ENCODE measurements around the gene GLI3.

- TF ChIP-seq ZNF384 (IDR thresholded peaks at IDR 0.05): no peak
- TF ChIP-seq BHLHE40 (IDR thresholded peaks at IDR 0.05; ENCODE audit: borderline replicate concordance): no peak
- no peak for TF ChIP-seq FOXA1 (IDR thresholded peaks at IDR 0.05)
- no peak for TF ChIP-seq FOXK2 (IDR thresholded peaks at IDR 0.05)
- no peak for TF ChIP-seq NFRKB (IDR thresholded peaks at IDR 0.05)
- TF ChIP-seq FOXM1 (IDR thresholded peaks at IDR 0.05; ENCODE audit: borderline replicate concordance): no peak
- no peak for TF ChIP-seq TARDBP (IDR thresholded peaks at IDR 0.05)
- no peak for TF ChIP-seq SP1 (IDR thresholded peaks at IDR 0.05)
- TF ChIP-seq ARNT (IDR thresholded peaks at IDR 0.05): no peak
- TF ChIP-seq LEF1 (IDR thresholded peaks at IDR 0.05; ENCODE audit: borderline replicate concordance): no peak
- no peak for TF ChIP-seq SUZ12 (IDR thresholded peaks at IDR 0.05)
- TF ChIP-seq ELF4 (IDR thresholded peaks at IDR 0.05): no peak
- no peak for TF ChIP-seq HDGF (IDR thresholded peaks at IDR 0.05; ENCODE audit: borderline replicate concordance)
Measured at GRCh38 chr7:42213093-42213492, 23.9 kb downstream of the GLI3 start.
